A549 (cell line): ENCODE measurements around the gene PCDHGB1. TPM values are rescaled to one million over a fixed set of nuclear protein-coding genes. Genes with fewer than 3 reads are reported as not detected.
A peak's percentile ranks its signal among the peaks of the same experiment; 100 is the strongest.

Source experiments
- ATAC-seq, 2 experiments: fragments of 200-7000 bp in 1 of 2; fragments of >200 bp in 1 of 2; cut with Nextera tagmentation in 1 of 2; cut with Tn5 transposase in 1 of 2; 3 replicates each; pipeline versions ENCODE4 v1.8.0 to v1.9.1; 2018 to 2020; ENCODE audit warnings: mild to moderate bottlenecking in 1 of 2, moderate library complexity in 1 of 2
- CTCF ChIA-PET: fragments of 300-600 bp; sonication (Branson Sonifier 250); formaldehyde crosslinking; extraction: SDS; loops from one replicate; lab custom pipeline; 2021; ENCODE audit warnings: antibody characterized with exemption, inconsistent platforms; lab: Yijun Ruan, JAX
- POLR2A ChIA-PET: fragments of 350-600 bp; formaldehyde crosslinking; extraction: SDS; loops from one replicate; lab custom pipeline; 2021; ENCODE audit warnings: antibody characterized with exemption, inconsistent platforms; lab: Yijun Ruan, JAX
- DNase-seq, 2 experiments: peaks; one replicate each; pipeline versions ENCODE4 v3.0.0 to v3.0.0-alpha.2; 2011 to 2016; ENCODE audit warnings: low read depth in 1 of 2, low spot score in 1 of 2
- FAIRE-seq: peaks from 2 replicates; lab custom pipeline; 2011; peaks lifted over from hg19 to GRCh38; lab: Jason Lieb, UNC
- H3K27ac ChIP-seq, 2 experiments: fragments of >200 bp; sonication (Bioruptor Twin); formaldehyde crosslinking; 3 replicates each; pipeline ENCODE4 v1.5.1; 2016 to 2017
- H3K4me1 ChIP-seq: fragments of >200 bp; sonication (Bioruptor Twin); formaldehyde crosslinking; 3 replicates; pipeline ENCODE4 v1.6.1; 2016
- H3K4me2 ChIP-seq: fragments of >200 bp; sonication (Bioruptor Twin); formaldehyde crosslinking; 3 replicates; pipeline ENCODE4 v1.6.1; 2016
- H3K4me3 ChIP-seq: fragments of >200 bp; sonication (Bioruptor Twin); formaldehyde crosslinking; 3 replicates; pipeline ENCODE4 v1.5.1; 2016
- H3K9me3 ChIP-seq: fragments of >200 bp; sonication (Bioruptor Twin); formaldehyde crosslinking; 3 replicates; pipeline ENCODE4 v1.6.1; 2016
- CTCF ChIP-seq: fragments of >200 bp; sonication (Bioruptor Twin); formaldehyde crosslinking; IDR thresholded peaks from 3 replicates; pipeline ENCODE4 v1.5.1; 2016
- EP300 ChIP-seq, 2 experiments: fragments of >200 bp; sonication (Bioruptor Twin); formaldehyde crosslinking; IDR thresholded peaks; 2 replicates in 1 of 2; 3 replicates in 1 of 2; pipeline ENCODE4 v1.6.1; 2016 to 2017
- GATA3 ChIP-seq: IDR thresholded peaks from 2 replicates; pipeline ENCODE4 v1.6.1; 2012; ENCODE audit warnings: borderline replicate concordance
- HEYL ChIP-seq: fragments of 250-450 bp; sonication (Bioruptor Pico); IDR thresholded peaks from 2 replicates; pipeline ENCODE4 v1.8.0; 2021; ENCODE audit warnings: mild to moderate bottlenecking, moderate library complexity
- HMGXB4 ChIP-seq: fragments of 250-450 bp; sonication (Bioruptor Pico); IDR thresholded peaks from 2 replicates; pipeline ENCODE4 v1.5.0; 2021; ENCODE audit warnings: mild to moderate bottlenecking, moderate library complexity, borderline replicate concordance
- HOXA7 ChIP-seq: fragments of 250-450 bp; sonication (Bioruptor Pico); IDR thresholded peaks from 2 replicates; pipeline ENCODE4 v1.5.0; 2020; ENCODE audit warnings: mild to moderate bottlenecking, moderate library complexity
- HOXB13 ChIP-seq: fragments of 250-450 bp; sonication (Bioruptor Pico); IDR thresholded peaks from 2 replicates; pipeline ENCODE4 v1.5.0; 2020; ENCODE audit warnings: low read depth, mild to moderate bottlenecking, moderate library complexity
- HOXB5 ChIP-seq: fragments of 250-450 bp; sonication (Bioruptor Pico); IDR thresholded peaks from 2 replicates; pipeline ENCODE4 v1.5.0; 2020; ENCODE audit warnings: mild to moderate bottlenecking, moderate library complexity
- JUNB ChIP-seq: fragments of >200 bp; sonication (Bioruptor Twin); formaldehyde crosslinking; IDR thresholded peaks from 2 replicates; pipeline ENCODE4 v1.6.1; 2016
- MAFK ChIP-seq: fragments of 450-650 bp; IDR thresholded peaks from 2 replicates; pipeline ENCODE4 v1.6.1; 2014; ENCODE audit not compliant: partially characterized antibody
- MYC ChIP-seq: IDR thresholded peaks from 2 replicates; pipeline ENCODE4 v1.6.1; 2012; ENCODE audit warnings: mild to moderate bottlenecking, inconsistent platforms, low read length, improper control_type of control experiment, borderline replicate concordance
- NFE2L2 ChIP-seq: fragments of 150-350 bp; conservative IDR thresholded peaks from 2 replicates; pipeline ENCODE4 v1.6.1; 2014; ENCODE audit warnings: low read length
- NR3C1 ChIP-seq: fragments of >200 bp; sonication (Bioruptor Twin); formaldehyde crosslinking; IDR thresholded peaks from 3 replicates; pipeline ENCODE4 v1.6.1; 2017
- RAD21 ChIP-seq, 2 experiments: fragments of >200 bp in 1 of 2; sonication (Bioruptor Twin) in 1 of 2; formaldehyde crosslinking in 1 of 2; IDR thresholded peaks in 1 of 2; conservative IDR thresholded peaks in 1 of 2; 2 replicates in 1 of 2; 3 replicates in 1 of 2; pipeline ENCODE4 v1.6.1; 2012 to 2018; ENCODE audit warnings: inconsistent platforms in 1 of 2
- RCOR1 ChIP-seq: fragments of 150-350 bp; IDR thresholded peaks from 2 replicates; pipeline ENCODE4 v1.6.1; 2014; ENCODE audit warnings: antibody characterized with exemption, low read length, low read depth
- SMC3 ChIP-seq: fragments of >200 bp; sonication (Bioruptor Twin); formaldehyde crosslinking; IDR thresholded peaks from 3 replicates; pipeline ENCODE4 v1.6.1; 2018; ENCODE audit warnings: inconsistent platforms
- USF2 ChIP-seq: fragments of 450-650 bp; IDR thresholded peaks from 2 replicates; pipeline ENCODE4 v1.6.1; 2014; ENCODE audit warnings: antibody characterized with exemption
- ZFP36 ChIP-seq: fragments of 450-650 bp; IDR thresholded peaks from 2 replicates; pipeline ENCODE4 v1.6.1; 2014; ENCODE audit warnings: borderline replicate concordance; ENCODE audit not compliant: partially characterized antibody
- ZNF302 ChIP-seq: fragments of 250-450 bp; sonication (Bioruptor Pico); IDR thresholded peaks from 2 replicates; pipeline ENCODE4 v1.9.0; 2021; ENCODE audit warnings: inconsistent platforms, mild to moderate bottlenecking, moderate library complexity
- WGBS: methylation state at CpG from one replicate; pipeline ENCODE4 v1.1.6; 2017; ENCODE audit errors: missing lambda C conversion rate; 5-methylcytosine and 5-hydroxymethylcytosine counted together
- polyA plus RNA-seq, 4 experiments: library from polyadenylated mRNA; depleted of rRNA in 3 of 4; stranded (reverse); fragments of >200 nt; fragmentation: RNase III in 1 of 4; extraction: RNeasy Plus Mini Kit Qiagen cat#74134 plus additional on column Dnase treatment in 1 of 4; gene quantifications; 2 replicates in 3 of 4; 3 replicates in 1 of 4; pipeline ENCODE4 v1.2.3, GENCODE V29; 2011 to 2017

PCDHGB1 gene
- polyA plus RNA-seq, 2 of the 4 experiments (the other 2 are of a cell fraction): 1.5 to 3.7 TPM

DNA sequence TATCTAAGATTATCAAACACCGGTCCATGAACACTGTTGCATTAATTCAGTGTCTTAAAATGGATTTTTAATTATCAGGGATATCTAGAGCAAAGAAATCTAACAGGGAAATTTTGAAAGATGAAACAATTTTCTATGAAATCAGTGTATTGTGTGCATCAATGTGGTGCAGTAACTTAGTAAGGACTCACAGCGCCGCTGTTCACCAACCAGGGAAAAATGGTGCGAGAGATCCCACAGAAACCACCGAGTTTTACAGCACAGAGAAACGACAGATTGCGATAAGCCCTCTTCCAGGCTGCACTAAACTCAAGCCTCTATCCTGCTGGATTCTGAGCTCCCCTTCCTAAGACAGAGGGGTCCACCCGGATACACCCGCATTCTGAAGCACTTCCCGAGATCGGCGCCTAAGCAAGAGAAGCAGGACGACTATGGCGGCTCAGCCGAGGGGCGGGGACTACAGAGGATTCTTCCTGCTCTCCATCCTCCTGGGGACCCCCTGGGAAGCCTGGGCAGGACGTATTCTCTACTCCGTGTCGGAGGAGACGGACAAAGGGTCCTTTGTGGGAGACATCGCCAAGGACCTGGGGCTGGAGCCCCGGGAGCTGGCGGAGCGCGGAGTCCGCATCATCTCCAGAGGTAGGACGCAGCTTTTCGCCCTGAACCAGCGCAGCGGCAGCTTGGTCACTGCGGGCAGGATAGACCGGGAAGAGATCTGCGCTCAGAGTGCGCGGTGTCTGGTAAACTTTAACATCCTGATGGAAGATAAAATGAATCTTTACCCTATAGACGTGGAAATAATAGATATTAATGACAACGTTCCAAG lies 32.8 kb downstream of the PCDHGB1 start, which contains the start of gene PCDHGA7:
Gene PCDHGA7 (plus strand): TSS at position 274 of the 826 bp plus-strand sequence. CDS start 158 bp downstream, at position 432.
- ATAC-seq (peak; percentile 96), DNase-seq (peak; percentile 67 to 78), FAIRE-seq (no peak)
- peak within 1 kb of the TSS; percentile 99 for H3K4me2 ChIP-seq
- CTCF ChIA-PET: interaction anchor here (0.6 to 2.2 kb wide), 33 partner anchors 11 to 562 kb away, joined by 3 to 19 read pairs (median 4); partner anchors contain the start of genes PCDHA5, PCDHGA1, PCDHGA5 and PCDHGB3
- peaks cover 35% of the 10 kb centered on the region for H3K9me3 ChIP-seq
- no peaks in the 10 kb centered on the region for H3K4me1 ChIP-seq
- WGBS: 3% methylated on average over 28 of the region's 37 CpGs
- TF ChIP-seq CTCF (peak; percentile 80), GATA3 (0 out of 2 replicates have a peak, but pooled peaks have one; percentile 15), MYC (no peak), SMC3 (peak; percentile 51; the same call in 2 of the 3 replicates), ZFP36 (no peak), HMGXB4 (CRISPR knock-in tag) (no peak), RAD21 (conservative IDR thresholded peaks at IDR 0.05 in 1 of 2, IDR thresholded peaks at IDR 0.05 in 1 of 2) (peak; percentile 71 to 78)
- peak within 1 kb of the TSS; percentile 87 to 88 for H3K27ac ChIP-seq
- POLR2A ChIA-PET: interaction anchor here (0.8 to 1.5 kb wide), 3 partner anchors 13 to 181 kb away, joined by 3 to 4 read pairs (median 3); partner anchors contain the start of genes PCDHGB3 and TAF7
- peak within 1 kb of the TSS; percentile 88 for H3K4me3 ChIP-seq

GRCh38 chr5:141383345-141383744 lies 33.4 kb downstream of the PCDHGB1 start:
- Histone ChIP-seq H3K9me3 (peaks cover 35% of the 10 kb centered on the region), H3K4me3 (peak overlapping the region; percentile 88), H3K4me2 (peak overlapping the region; percentile 99)
- DNase-seq (peak in 1 of 2 experiments; percentile 20), FAIRE-seq (no peak)
- no peak for TF ChIP-seq ZNF302 (CRISPR knock-in tag)
- no peak for TF ChIP-seq HOXB5
- no peak for TF ChIP-seq JUNB
- no peak for TF ChIP-seq MAFK
- TF ChIP-seq HEYL (CRISPR knock-in tag): no peak
- TF ChIP-seq HMGXB4 (CRISPR knock-in tag): no peak
- TF ChIP-seq GATA3: no peak
- TF ChIP-seq HOXB13 (CRISPR knock-in tag): no peak
- TF ChIP-seq EP300 (IDR thresholded peaks at IDR 0.05): no peak
- no peak for TF ChIP-seq HOXA7
- no peak for TF ChIP-seq RCOR1
- TF ChIP-seq CTCF: no peak
- no peak for TF ChIP-seq NFE2L2
- TF ChIP-seq NR3C1: no peak
- TF ChIP-seq USF2: no peak
- TF ChIP-seq SMC3: no peak
- TF ChIP-seq, all 56 proteins: peak for 0
- H3K27ac ChIP-seq: peak overlapping the region; percentile 87 to 88
- POLR2A ChIA-PET: interaction anchor here (0.8 to 1.5 kb wide), 3 partner anchors 13 to 181 kb away, joined by 3 to 4 read pairs (median 3); partner anchors contain the start of genes PCDHGB3 and TAF7
- no peaks in the 10 kb centered on the region for H3K4me1 ChIP-seq
- peak; percentile 22 to 27; a peak in 4 of 6 replicates for ATAC-seq
- 44% methylated on average over 21 of the region's 21 CpGs for WGBS
- CTCF ChIA-PET: interaction anchor here (0.7 to 2.2 kb wide), 31 partner anchors 11 to 562 kb away, joined by 3 to 19 read pairs (median 4); partner anchors contain the start of genes PCDHA5, PCDHGA1, PCDHGA5 and PCDHGB3
